C4-2B (cell line): ENCODE measurements around the gene TFF1.

Experiments used
- H3K27ac ChIP-seq: fragments of 450-650 bp; 2 replicates; pipeline ENCODE4 v1.5.1; 2017
- ZFX ChIP-seq: fragments of 450-650 bp; IDR thresholded peaks from 2 replicates; pipeline ENCODE4 v1.6.1; 2017
- TF ChIP-seq, protein P1 (sequence below): fragments of 450-650 bp; conservative IDR thresholded peaks from 2 replicates; pipeline ENCODE4 v1.5.1; 2017; ENCODE audit warnings: mild to moderate bottlenecking

The TFF1 gene

DNA sequence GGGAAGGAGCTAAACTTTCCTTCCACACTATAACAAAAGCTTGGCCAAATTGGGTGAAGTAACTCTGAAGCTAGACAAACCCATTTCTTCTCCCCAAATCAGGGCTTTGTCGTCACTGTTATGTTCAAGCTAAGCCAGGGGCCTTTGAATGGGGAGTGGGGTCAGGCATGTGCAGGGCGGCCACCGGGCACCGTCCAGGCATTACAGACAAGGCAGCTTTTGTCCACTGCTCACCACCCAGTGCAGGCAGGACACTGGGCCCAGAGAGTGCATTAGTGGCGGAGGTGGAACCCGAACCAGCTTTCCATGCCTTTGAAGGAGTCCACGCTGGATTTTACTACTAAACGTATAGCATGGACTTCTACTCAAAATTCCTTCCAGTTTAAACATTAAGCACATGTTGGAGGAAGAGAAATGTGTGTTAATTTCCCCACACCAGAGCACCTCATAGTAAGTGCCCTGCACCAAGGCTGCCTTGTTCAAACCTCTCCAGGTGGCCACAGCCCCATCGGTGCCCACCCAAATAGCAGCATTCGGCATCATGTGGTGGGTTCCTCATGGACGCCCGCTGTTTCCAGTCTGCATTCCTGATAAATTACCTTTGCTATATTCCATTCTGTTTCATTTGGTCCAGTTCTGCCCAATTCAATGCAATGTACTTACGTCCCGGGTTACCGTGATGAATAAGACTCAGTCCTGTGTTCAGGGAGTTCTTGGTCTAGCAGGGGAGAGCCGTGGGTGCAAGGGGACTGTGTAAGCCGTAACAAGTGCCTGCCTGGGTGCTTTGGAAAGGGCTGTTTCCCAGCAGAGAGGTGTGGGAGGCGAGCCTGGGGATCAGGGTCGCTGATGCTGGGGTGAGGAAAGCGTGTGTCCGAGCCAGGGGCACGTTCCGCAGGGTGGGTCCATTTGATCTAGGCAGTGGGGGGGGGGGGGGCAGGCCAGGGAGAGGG is 39.0 kb upstream of the TFF1 start:
- no peak overlapping the region for H3K27ac ChIP-seq
- no peak for TF ChIP-seq ZFX

DNA sequence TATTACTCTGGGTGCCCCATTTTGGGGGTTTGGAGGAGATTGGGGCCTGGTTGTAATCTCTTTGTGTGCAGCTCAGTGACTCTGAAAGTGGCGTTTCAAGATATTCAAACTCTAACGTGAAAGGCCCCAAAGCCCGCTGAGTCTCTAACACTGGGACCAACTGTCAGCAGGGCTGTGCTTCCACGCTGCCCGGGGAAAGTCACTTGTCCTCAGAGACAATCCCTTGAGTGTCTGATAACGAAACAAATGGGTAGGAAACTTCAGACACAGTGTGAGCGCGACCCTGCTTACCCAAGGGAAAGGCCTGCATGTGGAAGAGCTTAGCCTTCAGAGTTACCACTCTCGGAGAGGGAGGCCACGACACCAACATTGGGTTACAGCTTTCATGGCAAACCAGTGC is 38.2 kb upstream of the TFF1 start:
- TF ChIP-seq, protein P1, sequence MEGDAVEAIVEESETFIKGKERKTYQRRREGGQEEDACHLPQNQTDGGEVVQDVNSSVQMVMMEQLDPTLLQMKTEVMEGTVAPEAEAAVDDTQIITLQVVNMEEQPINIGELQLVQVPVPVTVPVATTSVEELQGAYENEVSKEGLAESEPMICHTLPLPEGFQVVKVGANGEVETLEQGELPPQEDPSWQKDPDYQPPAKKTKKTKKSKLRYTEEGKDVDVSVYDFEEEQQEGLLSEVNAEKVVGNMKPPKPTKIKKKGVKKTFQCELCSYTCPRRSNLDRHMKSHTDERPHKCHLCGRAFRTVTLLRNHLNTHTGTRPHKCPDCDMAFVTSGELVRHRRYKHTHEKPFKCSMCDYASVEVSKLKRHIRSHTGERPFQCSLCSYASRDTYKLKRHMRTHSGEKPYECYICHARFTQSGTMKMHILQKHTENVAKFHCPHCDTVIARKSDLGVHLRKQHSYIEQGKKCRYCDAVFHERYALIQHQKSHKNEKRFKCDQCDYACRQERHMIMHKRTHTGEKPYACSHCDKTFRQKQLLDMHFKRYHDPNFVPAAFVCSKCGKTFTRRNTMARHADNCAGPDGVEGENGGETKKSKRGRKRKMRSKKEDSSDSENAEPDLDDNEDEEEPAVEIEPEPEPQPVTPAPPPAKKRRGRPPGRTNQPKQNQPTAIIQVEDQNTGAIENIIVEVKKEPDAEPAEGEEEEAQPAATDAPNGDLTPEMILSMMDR, result no peak
- no peak for TF ChIP-seq ZFX
- H3K27ac ChIP-seq, result no peak overlapping the region

DNA sequence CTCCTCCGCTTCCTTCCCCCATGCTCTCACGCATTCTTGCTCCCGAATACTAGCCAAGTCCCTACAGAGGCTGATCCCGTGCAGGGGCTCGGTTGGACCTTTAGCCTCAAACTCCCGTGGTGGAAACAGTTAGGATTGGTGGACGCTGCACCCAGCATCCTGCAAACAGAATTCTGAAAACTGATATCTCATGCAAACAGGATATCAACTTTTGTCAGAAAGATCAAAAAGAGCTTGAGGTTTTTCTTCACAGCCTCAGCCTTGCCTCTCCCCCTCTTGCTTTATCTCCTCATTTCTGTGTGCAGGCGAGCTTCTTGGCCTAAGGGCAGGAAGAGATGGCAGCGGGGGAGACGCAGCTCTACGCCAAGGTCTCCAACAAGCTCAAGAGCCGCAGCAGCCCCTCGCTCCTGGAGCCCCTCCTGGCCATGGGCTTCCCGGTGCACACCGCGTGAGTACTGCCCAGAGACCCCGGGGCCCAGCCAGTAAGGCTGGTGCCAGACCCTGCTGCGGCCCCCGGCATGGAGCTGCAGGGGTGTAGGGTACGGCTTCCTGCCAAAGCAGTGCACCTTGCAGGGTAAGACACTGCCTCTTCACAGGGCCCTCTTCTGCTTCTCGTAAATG is 37.4 kb upstream of the TFF1 start, which contains the start of gene UBASH3A:
Gene UBASH3A (plus strand): TSS at position 292 of the 621 bp plus-strand sequence. CDS start 44 bp downstream, at position 336.
- no peak within 1 kb of the TSS for H3K27ac ChIP-seq
- TF ChIP-seq, protein P1, result no peak
- no peak for TF ChIP-seq ZFX

DNA sequence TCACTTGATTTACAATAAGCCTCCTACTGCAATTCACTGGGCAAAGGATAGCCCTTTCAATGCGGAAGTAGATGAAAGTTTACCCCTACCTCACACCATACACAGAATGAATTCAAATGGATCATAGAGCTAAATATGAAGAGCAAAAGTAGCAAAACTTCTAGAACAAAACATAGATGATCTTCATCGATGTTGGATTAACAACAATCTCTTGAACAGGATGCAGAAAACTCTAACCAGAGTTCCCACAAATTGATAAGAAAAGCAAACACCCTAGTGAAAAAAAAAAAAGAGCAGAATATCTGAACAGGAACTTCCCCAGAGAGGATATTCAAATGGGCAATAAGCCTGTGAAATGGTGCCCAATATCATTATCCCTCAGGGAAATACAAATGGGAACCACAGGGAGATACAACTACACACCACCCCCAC is 35.5 kb upstream of the TFF1 start:
- TF ChIP-seq, protein P1, result no peak
- TF ChIP-seq ZFX, result no peak
- H3K27ac ChIP-seq, result no peak overlapping the region

DNA sequence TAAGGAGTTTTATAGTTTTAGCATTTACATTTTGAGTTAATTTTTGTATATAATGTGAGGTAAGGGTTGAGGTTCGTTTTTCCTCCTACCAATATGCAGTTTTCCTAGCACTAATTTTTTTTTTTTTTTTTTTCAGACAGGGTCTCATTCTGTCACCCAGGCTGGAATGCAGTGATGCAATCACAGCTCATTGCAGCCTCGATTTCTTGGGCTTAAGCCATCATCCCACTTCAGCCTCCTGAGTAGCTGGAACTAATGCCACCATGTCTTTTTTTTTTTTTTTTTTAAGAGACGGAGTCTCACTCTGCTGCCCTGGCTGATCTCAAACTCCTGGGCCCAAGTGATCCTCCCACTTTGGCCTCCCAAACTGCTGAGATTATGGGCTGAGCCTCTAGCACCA is 34.8 kb upstream of the TFF1 start:
- H3K27ac ChIP-seq, result no peak overlapping the region
- TF ChIP-seq, protein P1, result no peak
- TF ChIP-seq ZFX, result no peak

DNA sequence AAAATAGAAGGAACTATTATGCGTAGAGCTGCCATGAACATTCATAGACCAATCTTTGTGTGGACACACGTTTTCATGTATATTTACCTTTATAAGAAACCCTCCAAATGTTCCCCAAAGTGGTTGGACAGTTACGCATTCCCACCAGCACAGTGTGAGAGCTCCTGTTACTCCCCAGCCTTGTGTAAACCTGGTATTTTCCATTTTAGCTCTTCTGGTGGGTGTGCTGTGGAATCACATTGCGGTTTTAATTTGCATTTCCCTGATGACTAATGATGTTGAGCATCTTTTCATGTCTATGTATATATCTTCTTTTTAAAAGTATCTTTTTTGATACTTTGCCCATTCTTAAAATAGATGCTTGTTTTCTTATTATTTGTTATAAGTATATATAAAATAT is 34.2 kb upstream of the TFF1 start:
- no peak for TF ChIP-seq ZFX
- TF ChIP-seq, protein P1, result no peak
- no peak overlapping the region for H3K27ac ChIP-seq

DNA sequence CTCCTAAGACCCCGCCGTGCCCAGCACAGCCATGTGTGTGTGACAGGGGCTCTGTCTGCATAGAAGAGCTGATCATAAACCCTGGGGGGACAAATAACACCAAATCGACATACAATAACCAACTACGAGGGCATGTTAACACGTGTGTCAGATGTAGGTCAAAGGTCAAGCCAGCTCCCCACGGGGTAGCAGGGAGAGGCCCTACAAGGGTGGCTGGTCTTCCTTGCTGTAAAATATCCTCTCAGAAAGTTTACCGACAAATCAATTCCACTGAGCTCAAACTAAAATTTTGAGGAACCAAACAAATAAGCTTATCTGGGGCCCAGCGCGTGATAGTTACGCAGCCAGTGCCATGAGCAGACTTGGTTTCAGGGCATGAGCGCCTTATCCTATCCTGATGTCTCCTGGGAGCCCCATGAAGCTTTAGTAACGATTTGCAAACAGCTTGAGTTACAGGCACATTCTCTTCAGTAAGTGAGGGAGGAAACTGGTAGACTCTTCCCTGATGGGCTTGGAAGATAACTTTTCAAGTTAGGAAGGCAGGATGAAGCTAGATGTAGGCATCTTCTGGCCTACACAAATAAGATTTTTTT is 32.2 kb upstream of the TFF1 start:
- TF ChIP-seq, protein P1, result no peak
- no peak for TF ChIP-seq ZFX
- H3K27ac ChIP-seq, result no peak overlapping the region
